Articular chondrocyte of knee joint (primary cell): ENCODE measurements around the gene RAMP1. TPM values are rescaled to one million over a fixed set of nuclear protein-coding genes. Genes with fewer than 3 reads are reported as not detected.

ENCODE experiments used
- small RNA-seq: library from RNA; depleted of rRNA; stranded (forward); fragments of <200 nt; gene quantifications from one replicate; pipeline ENCODE3, GENCODE V24; 2012
- total RNA-seq: library from RNA; depleted of rRNA; stranded (reverse); fragments of >200 nt; gene quantifications from 2 replicates; pipeline ENCODE4 v1.2.3, GENCODE V29; 2012

RAMP1 gene
- 6.8 TPM in 2 replicates for total RNA-seq

DNA sequence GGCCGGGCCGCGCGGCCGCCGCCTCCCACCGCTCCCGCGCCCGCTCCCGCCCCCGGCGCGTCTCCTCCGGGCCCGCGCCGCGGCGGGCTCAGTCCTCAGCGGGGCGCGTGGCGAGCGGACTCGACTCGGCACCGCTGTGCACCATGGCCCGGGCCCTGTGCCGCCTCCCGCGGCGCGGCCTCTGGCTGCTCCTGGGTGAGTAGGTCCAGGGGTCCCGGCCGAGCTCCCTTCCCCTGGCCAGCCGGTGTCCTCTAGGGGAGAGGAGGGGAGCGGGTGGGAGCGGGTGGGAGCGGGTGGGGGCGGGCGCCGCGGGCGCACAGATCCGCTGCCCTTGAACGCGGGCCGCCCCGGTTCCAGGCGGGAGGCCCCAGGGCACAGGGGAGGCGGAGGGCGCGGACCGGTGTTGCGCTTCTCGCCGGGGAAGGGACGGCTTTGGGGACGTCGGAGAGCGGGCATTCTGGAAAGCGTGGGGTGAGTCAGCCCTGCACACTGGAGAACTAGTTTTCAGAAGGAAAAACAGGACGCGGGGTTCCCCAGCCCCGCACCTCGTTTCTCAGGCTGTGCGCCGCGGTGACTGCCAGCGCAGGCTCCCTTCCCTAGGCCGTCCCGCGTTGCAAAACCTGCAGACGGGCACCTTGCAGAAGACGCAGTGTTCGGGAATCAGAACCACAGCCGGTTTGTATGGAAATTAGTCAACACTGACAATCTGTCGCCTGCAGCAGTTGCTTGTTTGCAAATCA lies at the start of gene RAMP1:
RAMP1 (plus strand) TSS at position 91 of the 740 bp plus-strand sequence; CDS start at position 144, 53 bp downstream.

Small RNA genes lying within 50 kb of the gene (small RNA-seq; reads per million reads assigned to genes)
- not detected for gene RF00157

Other genes with a start within 250 kb of the RAMP1 start
- 63.6 and 66.2 TPM in 2 replicates for gene LRRFIP1, start 232.0 kb upstream of the RAMP1 start, total RNA-seq
- 0.65 and 1.6 TPM in 2 replicates for gene RBM44, start 60.8 kb upstream of the RAMP1 start, total RNA-seq
- 57.9 and 62.8 TPM in 2 replicates for gene UBE2F, start 107.4 kb downstream of the RAMP1 start, total RNA-seq
- 8.4 and 11.2 TPM in 2 replicates for gene SCLY, start 201.4 kb downstream of the RAMP1 start, total RNA-seq
- gene ESPNL, start 240.7 kb downstream of the RAMP1 start, total RNA-seq = 1.3 and 7.3 TPM in 2 replicates